GM12875 (cell line): ENCODE measurements around the gene PRLH.

Experiments
- H3K4me3 ChIP-seq: one replicate; pipeline ENCODE4 v1.5.1; 2011; ENCODE audit warnings: low read depth, low read length, control low read depth
- CTCF ChIP-seq: IDR thresholded peaks from 2 replicates; pipeline ENCODE4 v1.5.1; 2011; ENCODE audit warnings: low read depth, mild to moderate bottlenecking, control low read depth, inconsistent platforms, low read length, moderate library complexity, borderline replicate concordance; ENCODE audit not compliant: insufficient read depth

PRLH gene

GRCh38 chr2:237566401-237567235 lies at the start of gene PRLH:
Gene PRLH (plus strand): TSS chr2:237566574. CDS start chr2:237566574, 0 bp downstream.
- H3K4me3 ChIP-seq = no peak within 1 kb of the TSS
- TF ChIP-seq CTCF = no peak

DNA sequence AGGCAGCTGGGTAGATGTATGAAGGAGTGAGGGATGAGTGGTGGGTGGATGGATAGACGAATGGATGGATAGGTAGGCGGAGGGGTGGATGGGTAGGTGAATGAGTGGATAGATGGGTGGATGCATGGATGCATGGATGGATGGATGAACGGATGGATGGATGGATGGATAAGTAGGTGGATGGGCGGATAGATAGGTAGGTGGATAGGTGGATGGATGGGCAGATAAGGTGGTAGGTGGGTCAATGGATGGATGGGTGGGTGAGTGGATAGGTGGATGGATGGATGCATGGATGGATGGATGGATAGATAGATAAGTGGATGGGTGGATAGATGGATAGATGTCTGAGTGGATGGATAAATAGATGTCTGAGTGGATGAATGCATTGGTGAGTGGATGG lies 49.2 kb upstream of the PRLH start:
- no peak for TF ChIP-seq CTCF
- H3K4me3 ChIP-seq = no peak overlapping the region

- no peak overlapping the region for H3K4me3 ChIP-seq
- no peak for TF ChIP-seq CTCF
These were observed 48.4 kb upstream of the PRLH start for GRCh38 chr2:237517990-237518389.

DNA sequence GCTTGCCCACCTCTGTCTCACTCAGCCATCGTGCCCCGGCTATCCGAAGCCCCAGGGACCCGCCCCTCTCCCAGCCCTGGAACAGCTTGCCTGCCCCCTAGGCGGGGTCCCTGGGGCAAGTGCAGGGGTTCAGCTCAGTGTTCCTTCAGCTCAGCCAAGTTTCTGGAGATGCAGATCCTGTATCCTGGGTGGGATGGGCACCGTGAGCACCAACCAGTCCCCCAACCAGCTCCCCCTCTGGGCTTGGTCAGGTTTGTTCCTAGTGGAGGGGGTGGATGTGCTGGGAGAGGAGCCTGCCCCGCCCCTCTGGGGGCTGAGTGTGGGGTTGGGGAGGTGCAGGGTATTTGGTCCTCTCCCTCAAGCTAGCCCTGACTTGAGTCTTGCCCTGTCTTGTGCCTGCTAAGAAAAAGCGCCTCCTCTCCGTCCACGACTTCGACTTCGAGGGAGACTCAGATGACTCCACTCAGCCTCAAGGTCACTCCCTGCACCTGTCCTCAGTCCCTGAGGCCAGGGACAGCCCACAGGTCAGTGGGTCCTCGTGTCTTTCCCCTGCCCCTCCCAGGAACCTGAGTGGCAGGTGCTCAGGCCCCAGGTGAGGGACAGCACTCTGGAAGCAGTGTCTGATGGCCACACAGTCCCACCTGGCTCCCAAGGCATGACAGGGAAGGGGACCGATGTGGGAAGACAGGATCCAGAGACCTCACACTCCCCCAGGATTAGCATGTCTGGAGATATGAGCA lies 46.7 kb upstream of the PRLH start:
- TF ChIP-seq CTCF = no peak
- no peak overlapping the region for H3K4me3 ChIP-seq

- H3K4me3 ChIP-seq = no peak overlapping the region
- TF ChIP-seq CTCF = no peak
These were observed 46.1 kb upstream of the PRLH start for GRCh38 chr2:237520290-237520689.

DNA sequence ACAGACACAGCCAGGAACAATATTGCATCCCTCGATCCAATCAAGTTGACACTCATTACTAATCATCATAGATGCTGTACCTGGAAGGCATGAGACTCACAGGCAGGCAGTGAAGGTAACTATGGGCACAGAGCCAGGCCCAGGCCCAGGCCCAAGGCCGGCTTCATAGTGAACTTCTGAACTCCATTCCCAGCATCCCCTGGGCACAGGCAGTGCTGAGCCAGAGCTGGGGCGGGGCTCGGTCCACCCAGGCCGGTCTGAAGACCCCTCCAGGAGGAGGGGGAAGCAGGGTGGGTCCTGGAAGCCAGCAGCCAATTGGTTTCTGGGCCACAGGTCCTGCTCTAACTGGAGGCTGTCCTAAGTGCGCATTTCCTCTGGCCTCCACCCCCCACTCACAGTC lies 41.7 kb upstream of the PRLH start:
- no peak overlapping the region for H3K4me3 ChIP-seq
- no peak for TF ChIP-seq CTCF
